ENCODE data around the gene PHLDB3. TPM values are rescaled to one million over a fixed set of nuclear protein-coding genes. Genes with fewer than 3 reads are reported as not detected.

Gene PHLDB3
- polyA plus RNA-seq, 1 donor from 2014 or later = 5.6 TPM

DNA sequence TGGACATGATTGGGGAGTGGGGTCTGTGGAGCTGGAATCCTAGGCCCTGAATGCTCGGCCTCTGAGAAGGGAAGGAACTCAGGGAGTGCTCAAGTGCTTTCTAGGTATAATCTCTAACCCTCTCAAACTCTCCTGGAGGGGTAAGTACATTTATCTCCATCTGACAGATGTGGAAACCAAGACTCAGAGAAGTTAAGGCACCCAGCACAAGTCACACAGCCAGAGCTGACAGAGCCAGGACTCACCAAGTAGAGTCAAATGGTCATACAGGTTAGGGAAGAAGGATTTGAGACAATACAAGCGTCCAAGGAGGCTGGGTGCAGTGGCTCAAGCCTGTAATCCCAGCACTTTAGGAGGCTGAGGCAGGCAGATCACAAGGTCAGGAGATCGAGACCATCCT lies 26.2 kb downstream of the PHLDB3 start:
- no peaks in the 10 kb centered on the region for H3F3A ChIP-seq (ENCODE audit: insufficient read depth, low read length, poor library complexity, severe bottlenecking)
- H3K79me2 ChIP-seq (replicated peaks; ENCODE audit: insufficient read depth, low read length) = no peaks in the 10 kb centered on the region
- no peak for TF ChIP-seq MXI1 (conservative IDR thresholded peaks at IDR 0.05; ENCODE audit: poor library complexity, severe bottlenecking)
- TF ChIP-seq EP300 (conservative IDR thresholded peaks at IDR 0.05; ENCODE audit: poor library complexity, severe bottlenecking) = no peak
- TF ChIP-seq CTCF (IDR thresholded peaks at IDR 0.05; ENCODE audit: poor library complexity, severe bottlenecking) = no peak
- no peak for TF ChIP-seq RAD21 (conservative IDR thresholded peaks at IDR 0.05)
- no peaks in the 10 kb centered on the region for H4K20me1 ChIP-seq (ENCODE audit: insufficient read depth)
- no peak overlapping the region for H3K9ac ChIP-seq (ENCODE audit: low read length)
- H3K4me2 ChIP-seq (ENCODE audit: low read length) = no peak overlapping the region
- no peak overlapping the region for H2AFZ ChIP-seq (ENCODE audit: low read depth, low read length)
- H3K36me3 ChIP-seq (ENCODE audit: insufficient read depth, low read length) = no peaks in the 10 kb centered on the region
- no peaks in the 10 kb centered on the region for H3K27me3 ChIP-seq (ENCODE audit: insufficient read depth, low read depth, low read length)
- no peaks in the 10 kb centered on the region for H3K9me3 ChIP-seq (ENCODE audit: low read length)
- H3K4me3 ChIP-seq (ENCODE audit: low read length) = no peak overlapping the region
- no peak overlapping the region for H3K27ac ChIP-seq (ENCODE audit: low read length)
- H3K9me2 ChIP-seq (ENCODE audit: insufficient read depth, low read length) = no peaks in the 10 kb centered on the region

GRCh38 chr19:43476606-43477005 lies 27.9 kb downstream of the PHLDB3 start:
- no peak overlapping the region for H3K9ac ChIP-seq (ENCODE audit: low read length)
- no peak for TF ChIP-seq SMC3 (conservative IDR thresholded peaks at IDR 0.05; ENCODE audit: poor library complexity)
- TF ChIP-seq MXI1 (conservative IDR thresholded peaks at IDR 0.05; ENCODE audit: poor library complexity, severe bottlenecking) = no peak
- no peak for TF ChIP-seq POLR2AphosphoS5 (IDR thresholded peaks at IDR 0.05)
- no peak for TF ChIP-seq EZH2 (IDR thresholded peaks at IDR 0.05; ENCODE audit: borderline replicate concordance, insufficient read depth, low read length, poor library complexity, severe bottlenecking)
- TF ChIP-seq CTCF (IDR thresholded peaks at IDR 0.05; ENCODE audit: poor library complexity, severe bottlenecking) = no peak
- no peak for TF ChIP-seq TAF1 (IDR thresholded peaks at IDR 0.05; ENCODE audit: low read depth)
- TF ChIP-seq, protein P1, sequence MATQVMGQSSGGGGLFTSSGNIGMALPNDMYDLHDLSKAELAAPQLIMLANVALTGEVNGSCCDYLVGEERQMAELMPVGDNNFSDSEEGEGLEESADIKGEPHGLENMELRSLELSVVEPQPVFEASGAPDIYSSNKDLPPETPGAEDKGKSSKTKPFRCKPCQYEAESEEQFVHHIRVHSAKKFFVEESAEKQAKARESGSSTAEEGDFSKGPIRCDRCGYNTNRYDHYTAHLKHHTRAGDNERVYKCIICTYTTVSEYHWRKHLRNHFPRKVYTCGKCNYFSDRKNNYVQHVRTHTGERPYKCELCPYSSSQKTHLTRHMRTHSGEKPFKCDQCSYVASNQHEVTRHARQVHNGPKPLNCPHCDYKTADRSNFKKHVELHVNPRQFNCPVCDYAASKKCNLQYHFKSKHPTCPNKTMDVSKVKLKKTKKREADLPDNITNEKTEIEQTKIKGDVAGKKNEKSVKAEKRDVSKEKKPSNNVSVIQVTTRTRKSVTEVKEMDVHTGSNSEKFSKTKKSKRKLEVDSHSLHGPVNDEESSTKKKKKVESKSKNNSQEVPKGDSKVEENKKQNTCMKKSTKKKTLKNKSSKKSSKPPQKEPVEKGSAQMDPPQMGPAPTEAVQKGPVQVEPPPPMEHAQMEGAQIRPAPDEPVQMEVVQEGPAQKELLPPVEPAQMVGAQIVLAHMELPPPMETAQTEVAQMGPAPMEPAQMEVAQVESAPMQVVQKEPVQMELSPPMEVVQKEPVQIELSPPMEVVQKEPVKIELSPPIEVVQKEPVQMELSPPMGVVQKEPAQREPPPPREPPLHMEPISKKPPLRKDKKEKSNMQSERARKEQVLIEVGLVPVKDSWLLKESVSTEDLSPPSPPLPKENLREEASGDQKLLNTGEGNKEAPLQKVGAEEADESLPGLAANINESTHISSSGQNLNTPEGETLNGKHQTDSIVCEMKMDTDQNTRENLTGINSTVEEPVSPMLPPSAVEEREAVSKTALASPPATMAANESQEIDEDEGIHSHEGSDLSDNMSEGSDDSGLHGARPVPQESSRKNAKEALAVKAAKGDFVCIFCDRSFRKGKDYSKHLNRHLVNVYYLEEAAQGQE (IDR thresholded peaks at IDR 0.05; ENCODE audit: borderline replicate concordance) = no peak
- TF ChIP-seq EP300 (conservative IDR thresholded peaks at IDR 0.05; ENCODE audit: poor library complexity, severe bottlenecking) = no peak
- no peak for TF ChIP-seq RAD21 (conservative IDR thresholded peaks at IDR 0.05)
- no peaks in the 10 kb centered on the region for H3K27me3 ChIP-seq (ENCODE audit: insufficient read depth, low read depth, low read length)
- H3K4me3 ChIP-seq (ENCODE audit: low read length) = no peak overlapping the region
- no peaks in the 10 kb centered on the region for H3K36me3 ChIP-seq (ENCODE audit: insufficient read depth, low read length)
- no peak overlapping the region for H3K4me2 ChIP-seq (ENCODE audit: low read length)
- H3K9me2 ChIP-seq (ENCODE audit: insufficient read depth, low read length) = no peaks in the 10 kb centered on the region
- no peak overlapping the region for H2AFZ ChIP-seq (ENCODE audit: low read depth, low read length)
- H3K79me2 ChIP-seq (replicated peaks; ENCODE audit: insufficient read depth, low read length) = no peaks in the 10 kb centered on the region
- no peaks in the 10 kb centered on the region for H3K9me3 ChIP-seq (ENCODE audit: low read length)
- no peaks in the 10 kb centered on the region for H3F3A ChIP-seq (ENCODE audit: insufficient read depth, low read length, poor library complexity, severe bottlenecking)
- H3K27ac ChIP-seq (ENCODE audit: low read length) = no peak overlapping the region
- H4K20me1 ChIP-seq (ENCODE audit: insufficient read depth) = no peaks in the 10 kb centered on the region

Data from neural cell (in vitro differentiated cells).